NT2/D1 (cell line): Measurements from ENCODE around the gene KCNMB4.

Experiments used
- SUZ12 ChIP-seq: IDR thresholded peaks from 2 replicates; pipeline ENCODE4 v1.6.1; 2011; ENCODE audit not compliant: insufficient read length, insufficient read depth; ENCODE audit errors: extremely low read depth
- YY1 ChIP-seq: IDR thresholded peaks from 2 replicates; pipeline ENCODE4 v1.6.1; 2011; ENCODE audit not compliant: insufficient read length, insufficient read depth
- ZNF274 ChIP-seq: IDR thresholded peaks from 2 replicates; pipeline ENCODE4 v1.6.1; 2011; ENCODE audit warnings: mild to moderate bottlenecking, low read depth, low read length

DNA sequence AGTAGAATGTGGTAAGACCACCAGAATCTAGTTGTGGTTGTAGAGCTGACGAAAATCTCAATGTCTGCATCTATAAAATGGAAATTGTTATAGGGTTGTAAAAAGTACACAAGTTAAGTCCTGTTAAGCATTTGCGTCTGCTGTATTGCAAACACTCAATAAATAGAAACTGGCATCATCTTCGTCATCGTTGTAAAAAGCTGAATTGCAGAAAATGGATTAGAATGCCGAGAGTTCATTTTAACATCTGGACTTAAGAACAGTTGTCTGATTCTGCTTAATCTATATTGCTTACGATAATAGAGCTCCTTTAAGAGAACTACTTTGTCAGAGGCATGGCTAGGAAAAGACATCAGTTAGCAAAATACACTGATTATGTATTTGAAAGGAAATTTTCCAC is 33.2 kb downstream of the KCNMB4 start:
- no peak for TF ChIP-seq SUZ12
- TF ChIP-seq ZNF274: no peak
- no peak for TF ChIP-seq YY1
